ENCODE measurements around the gene MPP2. TPM values are rescaled to one million over a fixed set of nuclear protein-coding genes. Genes with fewer than 3 reads are reported as not detected.

The MPP2 gene
- total and polyA plus RNA-seq, 2 of the 13 experiments (the other 11 are each of a cell fraction or from before 2014, with no cell fraction given): 0.20 to 1.7 TPM

DNA sequence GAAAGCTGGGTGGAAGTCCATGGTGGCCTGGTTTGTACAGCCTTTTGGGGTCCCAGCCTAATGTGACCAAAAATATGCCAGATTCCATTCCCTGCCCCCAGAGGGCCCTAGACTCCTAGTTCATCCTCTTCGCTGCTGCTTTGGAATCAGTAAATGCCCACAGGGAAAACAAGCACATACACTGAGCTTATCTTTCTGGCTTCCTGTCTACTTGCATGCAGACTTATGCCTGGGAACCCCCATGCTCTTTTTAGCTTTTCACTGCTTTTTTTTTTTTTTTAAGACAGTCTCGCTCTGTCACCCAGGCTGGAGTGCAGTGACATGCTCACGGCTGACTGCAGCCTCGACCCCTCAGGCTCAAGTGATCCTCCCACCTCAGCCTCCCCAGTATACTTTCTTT, 66.5 kb downstream of the MPP2 start:
- DNase-seq (ENCODE audit: low spot score): peak; percentile 61
- in situ Hi-C loops (cut with HindIII; ENCODE audit: extremely low pct_ligation_motif_present, low pct_unique_long_range_greater_than_20kb): no loop called here
- BruUV-seq (replicated peaks): no TSS peak
- Histone ChIP-seq H2AFZ (ENCODE audit: low read length) (no peak overlapping the region), H3K9ac (ENCODE audit: insufficient read depth, low read depth, low read length) (no peak overlapping the region), H3K4me2 (ENCODE audit: low read depth, low read length) (no peak overlapping the region), H3K36me3 (replicated peaks in 1 of 2; ENCODE audit: control insufficient read depth in 1 of 2, insufficient read depth in 2 of 2, low read length in 2 of 2) (no peaks in the 10 kb centered on the region), H3K9me3 (ENCODE audit: low read length) (no peaks in the 10 kb centered on the region), H3K27ac (ENCODE audit: extremely low read length, insufficient read depth, low read length) (no peak overlapping the region), H4K20me1 (ENCODE audit: insufficient read depth, low read length) (no peaks in the 10 kb centered on the region), H3K27me3 (ENCODE audit: control insufficient read depth in 1 of 2, insufficient read depth in 2 of 2, low read length in 2 of 2) (peaks cover 2 to 19% of the 10 kb centered on the region in 2 experiments; a peak in 3 of 5 replicates), H3K4me1 (ENCODE audit: insufficient read depth, low read length) (peaks cover 22% of the 10 kb centered on the region), H3K4me3 (replicated peaks in 1 of 3; ENCODE audit: insufficient read depth in 1 of 3, low read depth in 2 of 3, low read length in 3 of 3) (no peak overlapping the region), H3K79me2 (ENCODE audit: insufficient read depth, low read length) (no peaks in the 10 kb centered on the region)
- WGBS (ENCODE audit: low lambda C conversion rate): 39% methylated on average over 4 of the region's 4 CpGs
- ChIA-PET POLR2A (interaction anchor here (1.0 to 1.2 kb wide), 2 partner anchors 68 to 480 kb away, joined by 3 to 5 read pairs; no protein-coding TSS in a partner anchor), CTCF (ENCODE audit: low intra/inter-chr PET ratio, low total read pairs) (no interaction called here)
- TF ChIP-seq ZGPAT (CRISPR knock-in tag; IDR thresholded peaks at IDR 0.05) (no peak), CTCF (CRISPR knock-in tag; IDR thresholded peaks at IDR 0.05) (peak; percentile 54), TEAD3 (CRISPR knock-in tag; optimal IDR thresholded peaks at IDR 0.05; ENCODE audit: borderline replicate concordance) (peak; percentile 42)
- peak; percentile 86 for ATAC-seq
- intact Hi-C loops (cut with micrococcal nuclease; ENCODE audit: unreplicated experiment): no loop called here
- FAIRE-seq: peak; percentile 28

GRCh38 chr17:43839670-43840108, 67.6 kb downstream of the MPP2 start:
- ChIA-PET CTCF (ENCODE audit: low intra/inter-chr PET ratio, low total read pairs) (no interaction called here), POLR2A (no interaction called here)
- WGBS (ENCODE audit: low lambda C conversion rate): 5% methylated on average over 7 of the region's 7 CpGs
- BruUV-seq (replicated peaks): no TSS peak
- Histone ChIP-seq H3K9me3 (ENCODE audit: low read length) (no peaks in the 10 kb centered on the region), H3K4me1 (ENCODE audit: insufficient read depth, low read length) (peaks cover 19% of the 10 kb centered on the region), H4K20me1 (ENCODE audit: insufficient read depth, low read length) (no peaks in the 10 kb centered on the region), H3K36me3 (replicated peaks in 1 of 2; ENCODE audit: control insufficient read depth in 1 of 2, insufficient read depth in 2 of 2, low read length in 2 of 2) (no peaks in the 10 kb centered on the region), H3K27ac (ENCODE audit: extremely low read length, insufficient read depth, low read length) (no peak overlapping the region), H3K9ac (ENCODE audit: insufficient read depth, low read depth, low read length) (no peak overlapping the region), H2AFZ (ENCODE audit: low read length) (no peak overlapping the region), H3K4me3 (replicated peaks in 1 of 3; ENCODE audit: insufficient read depth in 1 of 3, low read depth in 2 of 3, low read length in 3 of 3) (peak overlapping the region in 1 of 3 experiments; percentile 13; a peak in 1 of 6 replicates), H3K79me2 (ENCODE audit: insufficient read depth, low read length) (no peaks in the 10 kb centered on the region), H3K4me2 (ENCODE audit: low read depth, low read length) (peak overlapping the region; percentile 52), H3K27me3 (ENCODE audit: control insufficient read depth in 1 of 2, insufficient read depth in 2 of 2, low read length in 2 of 2) (peaks cover 2 to 19% of the 10 kb centered on the region in 2 experiments; a peak in 3 of 5 replicates)
- DNase-seq (ENCODE audit: low spot score) (peak; percentile 48), FAIRE-seq (no peak), ATAC-seq (peak; percentile 80)
- intact Hi-C loops (cut with micrococcal nuclease; ENCODE audit: unreplicated experiment) (no loop called here), in situ Hi-C loops (cut with HindIII; ENCODE audit: extremely low pct_ligation_motif_present, low pct_unique_long_range_greater_than_20kb) (no loop called here)
- no peak for TF ChIP-seq TBX3 (IDR thresholded peaks at IDR 0.05; ENCODE audit: borderline replicate concordance)
- no peak for TF ChIP-seq THRA (CRISPR knock-in tag; IDR thresholded peaks at IDR 0.05; ENCODE audit: borderline replicate concordance)
- no peak for TF ChIP-seq RFXANK (CRISPR knock-in tag; IDR thresholded peaks at IDR 0.05)
- no peak for TF ChIP-seq ZNF34 (CRISPR knock-in tag; IDR thresholded peaks at IDR 0.05; ENCODE audit: borderline replicate concordance)
- no peak for TF ChIP-seq U2AF2 (IDR thresholded peaks at IDR 0.05; ENCODE audit: low read depth, low read length)
- TF ChIP-seq NAIF1 (CRISPR knock-in tag; IDR thresholded peaks at IDR 0.05; ENCODE audit: borderline replicate concordance): no peak
- TF ChIP-seq, protein P1, sequence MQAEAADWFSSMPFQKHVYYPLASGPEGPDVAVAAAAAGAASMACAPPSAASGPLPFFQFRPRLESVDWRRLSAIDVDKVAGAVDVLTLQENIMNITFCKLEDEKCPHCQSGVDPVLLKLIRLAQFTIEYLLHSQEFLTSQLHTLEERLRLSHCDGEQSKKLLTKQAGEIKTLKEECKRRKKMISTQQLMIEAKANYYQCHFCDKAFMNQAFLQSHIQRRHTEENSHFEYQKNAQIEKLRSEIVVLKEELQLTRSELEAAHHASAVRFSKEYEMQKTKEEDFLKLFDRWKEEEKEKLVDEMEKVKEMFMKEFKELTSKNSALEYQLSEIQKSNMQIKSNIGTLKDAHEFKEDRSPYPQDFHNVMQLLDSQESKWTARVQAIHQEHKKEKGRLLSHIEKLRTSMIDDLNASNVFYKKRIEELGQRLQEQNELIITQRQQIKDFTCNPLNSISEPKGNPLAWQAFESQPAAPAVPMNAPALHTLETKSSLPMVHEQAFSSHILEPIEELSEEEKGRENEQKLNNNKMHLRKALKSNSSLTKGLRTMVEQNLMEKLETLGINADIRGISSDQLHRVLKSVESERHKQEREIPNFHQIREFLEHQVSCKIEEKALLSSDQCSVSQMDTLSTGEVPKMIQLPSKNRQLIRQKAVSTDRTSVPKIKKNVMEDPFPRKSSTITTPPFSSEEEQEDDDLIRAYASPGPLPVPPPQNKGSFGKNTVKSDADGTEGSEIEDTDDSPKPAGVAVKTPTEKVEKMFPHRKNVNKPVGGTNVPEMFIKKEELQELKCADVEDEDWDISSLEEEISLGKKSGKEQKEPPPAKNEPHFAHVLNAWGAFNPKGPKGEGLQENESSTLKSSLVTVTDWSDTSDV (CRISPR knock-in tag; IDR thresholded peaks at IDR 0.05): no peak
- TF ChIP-seq SNRNP70 (IDR thresholded peaks at IDR 0.05; ENCODE audit: low read depth, low read length): no peak

Data from HepG2 (cell line).